GM11168 (cell line): Measurements from ENCODE around the gene EVPLL.
"Not testable (repeated sequence)": the region's sequence is repeated elsewhere in the genome, so short reads cannot be mapped to it uniquely, and the experiment has no call there.

Experiments used
- in situ Hi-C: fragments of 300-500 bp; cut with MboI; formaldehyde crosslinking; loops from one replicate; pipeline ENCODE4 v1.12.0; 2022; ENCODE audit warnings: low sequenced_read_pairs; ENCODE audit not compliant: unreplicated experiment

Gene EVPLL

GRCh38 chr17:18421521-18421920, 43.9 kb downstream of the EVPLL start:
- in situ Hi-C loops = not testable (repeated sequence)

- in situ Hi-C loops = not testable (repeated sequence)
Observed at GRCh38 chr17:18422464-18422863, 44.9 kb downstream of the EVPLL start.

GRCh38 chr17:18423015-18423414, 45.4 kb downstream of the EVPLL start:
- in situ Hi-C loops = not testable (repeated sequence)

- in situ Hi-C loops = not testable (repeated sequence)
Observed at GRCh38 chr17:18425593-18425992, 48.0 kb downstream of the EVPLL start.

- in situ Hi-C loops = not testable (repeated sequence)
Observed at GRCh38 chr17:18426639-18427038, 49.1 kb downstream of the EVPLL start.

GRCh38 chr17:18432206-18432605, 54.6 kb downstream of the EVPLL start:
- in situ Hi-C loops = not testable (repeated sequence)
